Measurements from ENCODE around the gene TACC2.

TACC2 gene

GRCh38 chr10:122288917-122289316, 300.0 kb downstream of the TACC2 start:
- H3K4me3 ChIP-seq (ENCODE audit: low read depth, low read length), result no peak overlapping the region
- TF ChIP-seq CTCF (IDR thresholded peaks at IDR 0.05; ENCODE audit: borderline replicate concordance, insufficient read depth, low read depth, low read length), result no peak

- H3K4me3 ChIP-seq (ENCODE audit: low read depth, low read length), result no peak overlapping the region
- no peak for TF ChIP-seq CTCF (IDR thresholded peaks at IDR 0.05; ENCODE audit: borderline replicate concordance, insufficient read depth, low read depth, low read length)
Observed at GRCh38 chr10:122290334-122290733, 301.4 kb downstream of the TACC2 start.

- no peak overlapping the region for H3K4me3 ChIP-seq (ENCODE audit: low read depth, low read length)
- no peak for TF ChIP-seq CTCF (IDR thresholded peaks at IDR 0.05; ENCODE audit: borderline replicate concordance, insufficient read depth, low read depth, low read length)
Observed at GRCh38 chr10:122290833-122291532, 302.0 kb downstream of the TACC2 start.

- H3K4me3 ChIP-seq (ENCODE audit: low read depth, low read length), result no peak overlapping the region
- TF ChIP-seq CTCF (IDR thresholded peaks at IDR 0.05; ENCODE audit: borderline replicate concordance, insufficient read depth, low read depth, low read length), result no peak
Observed at GRCh38 chr10:122291739-122292138, 302.8 kb downstream of the TACC2 start.

GRCh38 chr10:122292376-122292775, 303.4 kb downstream of the TACC2 start:
- TF ChIP-seq CTCF (IDR thresholded peaks at IDR 0.05; ENCODE audit: borderline replicate concordance, insufficient read depth, low read depth, low read length), result no peak
- H3K4me3 ChIP-seq (ENCODE audit: low read depth, low read length), result no peak overlapping the region

- TF ChIP-seq CTCF (IDR thresholded peaks at IDR 0.05; ENCODE audit: borderline replicate concordance, insufficient read depth, low read depth, low read length), result no peak
- H3K4me3 ChIP-seq (ENCODE audit: low read depth, low read length), result no peak overlapping the region
Observed at GRCh38 chr10:122293156-122293960, 304.4 kb downstream of the TACC2 start.

- no peak overlapping the region for H3K4me3 ChIP-seq (ENCODE audit: low read depth, low read length)
- TF ChIP-seq CTCF (IDR thresholded peaks at IDR 0.05; ENCODE audit: borderline replicate concordance, insufficient read depth, low read depth, low read length), result no peak
Observed at GRCh38 chr10:122293961-122294380, 305.0 kb downstream of the TACC2 start.

All from GM12875 (cell line).